Coronary artery (tissue), 2 donors: ENCODE data around the gene SMPX.
"Not testable (repeated sequence)": the region's sequence is repeated elsewhere in the genome, so short reads cannot be mapped to it uniquely, and the experiment has no call there.

Experiments used
- DNase-seq: peaks from one replicate; pipeline ENCODE4 v3.0.0-alpha.2; 2017; ENCODE audit warnings: low spot score
- H3K27ac ChIP-seq, 2 donors: fragments of 200-600 bp; sonication (generic); one replicate each; pipeline ENCODE4 v1.5.1; 2016 to 2019
- H3K4me3 ChIP-seq: fragments of 200-600 bp; sonication (generic); 2 replicates; pipeline ENCODE4 v1.5.1; 2016; ENCODE audit warnings: mild to moderate bottlenecking, moderate library complexity
- TF ChIP-seq, protein P1 (sequence below): fragments of 200-600 bp; sonication (generic); IDR thresholded peaks from one replicate; pipeline ENCODE4 v1.5.1; 2019; ENCODE audit warnings: antibody characterized with exemption

The SMPX gene

DNA sequence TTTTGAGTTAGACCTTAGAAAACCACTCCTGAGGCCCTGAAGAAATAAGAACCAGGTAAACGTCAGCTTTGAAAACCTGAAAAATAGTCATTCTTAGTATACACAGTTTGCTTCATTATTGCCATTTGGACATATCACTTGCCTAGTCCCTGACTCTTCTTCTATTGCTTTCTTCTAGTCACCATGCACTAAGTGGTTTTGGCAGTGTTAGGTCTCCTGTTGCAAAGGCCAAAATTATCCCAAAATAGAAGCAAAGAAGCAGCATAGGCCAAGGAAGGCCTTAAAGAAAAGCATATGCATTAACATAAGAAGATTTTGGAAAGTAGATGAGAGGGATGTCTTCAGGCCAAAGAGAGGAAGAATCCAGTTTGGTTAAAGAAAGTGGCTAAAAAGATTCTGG, 24.1 kb upstream of the SMPX start:
- no peak for DNase-seq
- no peak overlapping the region for H3K27ac ChIP-seq
- no peak overlapping the region for H3K4me3 ChIP-seq
- TF ChIP-seq, protein P1, sequence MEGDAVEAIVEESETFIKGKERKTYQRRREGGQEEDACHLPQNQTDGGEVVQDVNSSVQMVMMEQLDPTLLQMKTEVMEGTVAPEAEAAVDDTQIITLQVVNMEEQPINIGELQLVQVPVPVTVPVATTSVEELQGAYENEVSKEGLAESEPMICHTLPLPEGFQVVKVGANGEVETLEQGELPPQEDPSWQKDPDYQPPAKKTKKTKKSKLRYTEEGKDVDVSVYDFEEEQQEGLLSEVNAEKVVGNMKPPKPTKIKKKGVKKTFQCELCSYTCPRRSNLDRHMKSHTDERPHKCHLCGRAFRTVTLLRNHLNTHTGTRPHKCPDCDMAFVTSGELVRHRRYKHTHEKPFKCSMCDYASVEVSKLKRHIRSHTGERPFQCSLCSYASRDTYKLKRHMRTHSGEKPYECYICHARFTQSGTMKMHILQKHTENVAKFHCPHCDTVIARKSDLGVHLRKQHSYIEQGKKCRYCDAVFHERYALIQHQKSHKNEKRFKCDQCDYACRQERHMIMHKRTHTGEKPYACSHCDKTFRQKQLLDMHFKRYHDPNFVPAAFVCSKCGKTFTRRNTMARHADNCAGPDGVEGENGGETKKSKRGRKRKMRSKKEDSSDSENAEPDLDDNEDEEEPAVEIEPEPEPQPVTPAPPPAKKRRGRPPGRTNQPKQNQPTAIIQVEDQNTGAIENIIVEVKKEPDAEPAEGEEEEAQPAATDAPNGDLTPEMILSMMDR, result no peak

DNA sequence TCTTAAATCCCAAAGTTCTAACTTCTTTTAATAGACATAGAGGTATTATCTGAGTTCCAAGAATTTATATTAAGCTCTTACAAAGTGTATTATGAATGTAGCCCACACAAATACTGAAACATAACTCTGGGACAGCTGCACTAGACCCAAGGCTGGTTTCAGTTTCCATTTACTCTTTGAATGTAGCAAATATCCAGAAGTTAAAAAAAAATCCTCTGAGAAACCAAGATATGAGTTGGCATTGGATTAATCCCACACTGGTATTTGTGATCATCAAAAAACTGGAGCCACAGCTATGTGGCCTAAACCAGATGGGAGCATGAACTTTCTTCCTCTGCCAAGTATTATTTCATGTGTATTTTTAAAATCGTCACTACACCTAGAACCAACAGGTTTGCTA, 23.6 kb upstream of the SMPX start:
- DNase-seq, result no peak
- no peak overlapping the region for H3K27ac ChIP-seq
- TF ChIP-seq, protein P1, result no peak

DNA sequence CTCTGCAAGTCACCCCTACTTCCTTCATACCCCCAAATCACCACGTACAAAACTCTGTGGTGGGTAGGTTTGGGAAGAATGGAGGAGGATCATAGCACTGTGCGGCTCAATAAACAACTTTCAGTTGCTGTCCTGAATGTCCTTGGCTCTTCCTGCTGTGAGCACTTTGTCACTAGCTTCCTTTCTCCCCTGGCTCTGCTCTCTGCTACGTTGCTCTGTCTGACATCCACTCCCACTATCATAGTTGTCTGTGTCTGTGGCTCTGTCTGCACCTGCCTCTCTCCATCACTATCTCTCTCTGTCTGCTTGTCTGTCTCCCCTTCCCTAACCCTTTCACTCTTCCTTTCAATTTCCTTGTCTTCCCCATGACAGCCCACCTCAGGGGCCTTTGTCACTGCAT, 21.2 kb upstream of the SMPX start:
- TF ChIP-seq, protein P1, result no peak
- DNase-seq, result no peak
- Histone ChIP-seq H3K27ac (no peak overlapping the region), H3K4me3 (no peak overlapping the region)

More for the DNA sequence above, 23.6 kb upstream of the SMPX start:
- no peak overlapping the region for H3K4me3 ChIP-seq

DNA sequence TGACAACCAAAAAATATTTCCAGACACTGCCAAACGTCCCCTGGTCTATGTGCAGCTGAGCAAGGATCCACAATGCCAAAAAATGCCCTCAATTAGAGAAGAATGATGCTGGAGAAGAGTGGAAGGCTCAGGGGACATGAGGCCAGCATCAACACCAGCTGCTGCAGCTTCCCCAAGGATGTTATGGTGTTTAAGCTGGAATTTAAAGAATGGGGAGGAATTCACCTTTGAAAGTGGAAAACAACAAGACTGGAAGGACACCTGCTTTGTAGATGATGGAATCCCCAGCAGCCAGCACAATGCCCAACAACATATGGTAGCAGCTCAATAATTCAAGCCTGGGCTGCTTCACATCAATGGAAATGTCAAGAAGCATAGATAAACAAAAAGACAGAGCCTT, 20.3 kb upstream of the SMPX start:
- Histone ChIP-seq H3K4me3 (no peak overlapping the region), H3K27ac (no peak overlapping the region)
- TF ChIP-seq, protein P1, result no peak
- DNase-seq, result no peak

DNA sequence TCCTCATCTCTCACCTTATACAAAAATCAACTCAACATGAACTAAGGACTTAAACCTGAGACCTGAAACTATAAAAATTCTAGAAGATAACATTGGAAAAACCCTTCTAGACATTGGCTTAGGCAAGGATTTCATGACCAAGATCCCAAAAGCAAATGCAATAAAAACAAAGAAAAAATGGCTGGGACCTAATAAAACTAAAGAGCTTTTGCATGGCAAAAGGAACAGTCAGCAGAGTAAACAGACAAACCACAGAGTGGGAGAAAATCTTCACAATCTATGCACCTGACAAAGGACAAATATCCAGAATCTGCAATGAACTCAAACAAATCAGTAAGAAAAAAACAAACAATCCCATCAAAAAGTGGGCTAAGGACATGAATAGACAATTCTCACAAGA, 17.2 kb upstream of the SMPX start:
- not testable (repeated sequence) for H3K4me3 ChIP-seq, DNase-seq, H3K27ac ChIP-seq

DNA sequence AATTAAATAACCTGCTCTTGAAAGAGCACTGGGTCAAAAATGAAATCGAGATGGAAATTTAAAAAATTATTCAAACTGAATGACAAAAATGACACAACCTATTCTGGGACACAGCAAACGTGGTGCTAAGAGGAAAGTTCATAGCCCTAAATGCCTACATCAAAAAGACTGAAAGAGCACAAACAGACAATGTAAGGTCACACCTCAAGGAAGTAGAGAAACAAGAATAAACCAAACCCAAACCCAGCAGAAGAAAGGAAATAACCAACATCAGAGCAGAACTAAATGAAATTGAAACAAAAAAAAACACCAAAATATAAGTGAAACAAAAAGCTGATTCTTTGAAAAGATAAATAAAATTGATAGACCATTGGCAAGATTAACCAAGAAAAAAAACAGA, 15.1 kb upstream of the SMPX start:
- not testable (repeated sequence) for DNase-seq, H3K4me3 ChIP-seq, H3K27ac ChIP-seq

DNA sequence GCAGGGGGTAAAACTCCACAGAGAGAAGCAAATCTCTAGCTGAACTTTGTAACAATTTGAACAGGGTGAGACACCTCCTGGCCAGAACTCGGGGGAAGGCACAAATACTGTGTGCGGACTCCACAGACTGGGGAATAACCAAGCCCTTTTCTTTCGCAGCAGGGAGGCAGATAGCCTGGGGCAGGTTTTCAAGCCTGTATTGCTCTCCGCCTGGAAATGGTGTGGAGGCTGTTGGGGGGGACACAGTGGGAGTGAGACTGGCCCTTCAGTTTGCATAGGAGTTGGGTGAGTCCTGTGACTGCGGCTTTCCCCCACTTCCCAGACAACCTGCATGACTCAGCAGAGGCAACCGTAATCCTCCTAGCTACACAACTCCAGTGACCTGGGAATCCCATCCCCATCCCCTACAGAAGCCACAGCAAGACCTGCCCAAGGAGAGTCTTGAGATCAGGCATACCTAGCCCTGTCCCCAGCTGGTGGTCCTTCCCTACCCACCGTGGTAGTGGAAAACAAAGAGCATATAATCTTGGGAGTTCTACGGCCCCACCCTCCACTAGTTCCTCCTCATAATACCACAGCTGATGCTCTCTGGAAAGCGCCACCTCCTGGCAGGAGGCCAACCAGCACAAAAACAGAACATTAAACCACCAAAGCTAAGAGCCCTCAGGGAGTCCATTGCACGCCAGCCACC, 12.9 kb upstream of the SMPX start:
- DNase-seq, result no peak
- TF ChIP-seq, protein P1, result no peak
- no peak overlapping the region for H3K27ac ChIP-seq

DNA sequence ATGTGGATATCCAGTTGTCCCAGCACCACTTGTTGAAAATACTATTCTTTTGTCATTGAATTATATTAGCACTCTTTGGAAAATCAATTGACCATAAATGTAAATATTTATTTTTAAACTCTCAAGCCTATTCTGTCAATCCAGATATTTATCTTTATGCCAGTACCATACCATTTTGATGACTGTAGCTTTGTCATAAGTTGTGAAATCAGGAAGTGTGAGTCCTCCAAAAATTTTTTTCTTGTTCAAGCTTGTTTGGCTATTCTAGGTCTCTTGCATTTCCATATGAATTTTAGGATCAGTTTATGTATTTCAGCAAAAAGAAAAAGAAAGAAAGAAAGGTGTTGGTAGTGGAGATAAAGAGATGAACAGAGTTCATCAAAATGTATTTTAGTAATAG, 8.2 kb upstream of the SMPX start:
- TF ChIP-seq, protein P1, result no peak
- no peak overlapping the region for H3K27ac ChIP-seq
- DNase-seq, result no peak
- H3K4me3 ChIP-seq, result no peak overlapping the region

More for the DNA sequence above, 12.9 kb upstream of the SMPX start:
- no peak overlapping the region for H3K4me3 ChIP-seq
